HCT116 (cell line): ENCODE data around the gene BATF2.
"Not testable (repeated sequence)": the region's sequence is repeated elsewhere in the genome, so short reads cannot be mapped to it uniquely, and the experiment has no call there.

Experiments
- CBX3 ChIP-seq: IDR thresholded peaks from 2 replicates; pipeline ENCODE4 v1.6.1; 2012; ENCODE audit warnings: low read depth
- EZH2 ChIP-seq: fragments of 200-600 bp; sonication (generic); IDR thresholded peaks from 2 replicates; pipeline ENCODE4 v1.6.1; 2017; ENCODE audit warnings: antibody characterized with exemption, mixed run types
- EZH2phosphoT487 ChIP-seq: fragments of 200-600 bp; IDR thresholded peaks from 2 replicates; pipeline ENCODE4 v1.6.1; 2018; ENCODE audit warnings: antibody characterized with exemption, borderline replicate concordance
- POLR2A ChIP-seq: IDR thresholded peaks from 2 replicates; pipeline ENCODE4 v1.7.0; 2011; ENCODE audit warnings: borderline replicate concordance; ENCODE audit not compliant: insufficient read depth, insufficient read length; ENCODE audit errors: extremely low read depth
- POLR2AphosphoS5 ChIP-seq: IDR thresholded peaks from 2 replicates; pipeline ENCODE4 v1.6.1; 2011; ENCODE audit warnings: mild to moderate bottlenecking, low read depth, low read length, moderate library complexity
- REST ChIP-seq: IDR thresholded peaks from 2 replicates; pipeline ENCODE4 v1.6.1; 2012; ENCODE audit warnings: low read depth
- SIN3A ChIP-seq: IDR thresholded peaks from 2 replicates; pipeline ENCODE4 v1.6.1; 2012; ENCODE audit warnings: low read depth
- TCF7L2 ChIP-seq: IDR thresholded peaks from 2 replicates; pipeline ENCODE4 v1.7.0; 2011; ENCODE audit warnings: borderline replicate concordance, inconsistent platforms; ENCODE audit not compliant: insufficient read depth, insufficient read length; ENCODE audit errors: extremely low read depth
- ZBTB33 ChIP-seq: IDR thresholded peaks from 2 replicates; pipeline ENCODE4 v1.6.1; 2011; ENCODE audit warnings: mild to moderate bottlenecking, low read length, moderate library complexity; ENCODE audit not compliant: insufficient replicate concordance; ENCODE audit errors: extremely low read depth
- ZFX ChIP-seq: fragments of 450-650 bp; IDR thresholded peaks from 2 replicates; pipeline ENCODE4 v1.6.1; 2017
- TF ChIP-seq, protein P1 (sequence below), 3 experiments: fragments of 200-600 bp in 1 of 3; sonication (generic) in 1 of 3; IDR thresholded peaks in 2 of 3; conservative IDR thresholded peaks in 1 of 3; 2 replicates each; pipeline ENCODE4 v1.5.1; 2012 to 2017; ENCODE audit warnings: low read depth in 2 of 3, low read length in 2 of 3, antibody characterized with exemption in 1 of 3, borderline replicate concordance in 1 of 3, control low read depth in 1 of 3, mild to moderate bottlenecking in 1 of 3, mixed read lengths in 1 of 3, mixed run types in 1 of 3, moderate library complexity in 1 of 3; ENCODE audit not compliant: insufficient read depth in 1 of 3
- TF ChIP-seq, protein P2 (sequence below): IDR thresholded peaks from 2 replicates; pipeline ENCODE4 v1.6.1; 2012
- TF ChIP-seq, protein P3 (sequence below): IDR thresholded peaks from 2 replicates; pipeline ENCODE4 v1.6.1; 2012

DNA sequence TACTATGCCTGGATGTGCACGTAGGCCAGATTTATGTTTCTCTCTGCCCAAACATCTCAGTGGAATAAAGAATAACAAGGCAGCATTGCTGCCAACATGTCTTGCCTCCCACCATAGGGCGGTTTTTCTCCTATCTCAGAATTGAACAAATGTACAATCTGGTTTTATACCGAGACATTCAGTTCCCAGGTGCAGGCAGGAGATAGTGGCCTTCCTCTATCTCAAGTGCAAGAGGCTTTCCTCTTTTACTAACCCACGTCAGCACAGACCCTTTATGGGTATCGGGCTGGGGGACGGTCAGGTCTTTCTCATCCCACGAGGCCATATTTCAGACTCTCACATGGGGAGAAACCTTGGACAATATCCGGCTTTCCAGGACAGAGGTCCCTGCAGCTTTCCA is 26.7 kb upstream of the BATF2 start:
- TF ChIP-seq, protein P1, sequence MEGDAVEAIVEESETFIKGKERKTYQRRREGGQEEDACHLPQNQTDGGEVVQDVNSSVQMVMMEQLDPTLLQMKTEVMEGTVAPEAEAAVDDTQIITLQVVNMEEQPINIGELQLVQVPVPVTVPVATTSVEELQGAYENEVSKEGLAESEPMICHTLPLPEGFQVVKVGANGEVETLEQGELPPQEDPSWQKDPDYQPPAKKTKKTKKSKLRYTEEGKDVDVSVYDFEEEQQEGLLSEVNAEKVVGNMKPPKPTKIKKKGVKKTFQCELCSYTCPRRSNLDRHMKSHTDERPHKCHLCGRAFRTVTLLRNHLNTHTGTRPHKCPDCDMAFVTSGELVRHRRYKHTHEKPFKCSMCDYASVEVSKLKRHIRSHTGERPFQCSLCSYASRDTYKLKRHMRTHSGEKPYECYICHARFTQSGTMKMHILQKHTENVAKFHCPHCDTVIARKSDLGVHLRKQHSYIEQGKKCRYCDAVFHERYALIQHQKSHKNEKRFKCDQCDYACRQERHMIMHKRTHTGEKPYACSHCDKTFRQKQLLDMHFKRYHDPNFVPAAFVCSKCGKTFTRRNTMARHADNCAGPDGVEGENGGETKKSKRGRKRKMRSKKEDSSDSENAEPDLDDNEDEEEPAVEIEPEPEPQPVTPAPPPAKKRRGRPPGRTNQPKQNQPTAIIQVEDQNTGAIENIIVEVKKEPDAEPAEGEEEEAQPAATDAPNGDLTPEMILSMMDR (IDR thresholded peaks at IDR 0.05 in 2 of 3, conservative IDR thresholded peaks at IDR 0.05 in 1 of 3; ENCODE audit: borderline replicate concordance in 1 of 3, insufficient read depth in 1 of 3, low read depth in 2 of 3, low read length in 2 of 3): not testable (repeated sequence)
- TF ChIP-seq, protein P2, sequence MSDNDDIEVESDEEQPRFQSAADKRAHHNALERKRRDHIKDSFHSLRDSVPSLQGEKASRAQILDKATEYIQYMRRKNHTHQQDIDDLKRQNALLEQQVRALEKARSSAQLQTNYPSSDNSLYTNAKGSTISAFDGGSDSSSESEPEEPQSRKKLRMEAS: not testable (repeated sequence)
- not testable (repeated sequence) for TF ChIP-seq SIN3A, POLR2AphosphoS5, EZH2phosphoT487, POLR2A, EZH2, CBX3, REST, ZBTB33, TCF7L2, ZFX
- TF ChIP-seq, protein P3, sequence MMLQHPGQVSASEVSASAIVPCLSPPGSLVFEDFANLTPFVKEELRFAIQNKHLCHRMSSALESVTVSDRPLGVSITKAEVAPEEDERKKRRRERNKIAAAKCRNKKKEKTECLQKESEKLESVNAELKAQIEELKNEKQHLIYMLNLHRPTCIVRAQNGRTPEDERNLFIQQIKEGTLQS: not testable (repeated sequence)
